Colonic mucosa (tissue), 4 donors: Measurements from ENCODE around the gene STXBP5L. TPM values are rescaled to one million over a fixed set of nuclear protein-coding genes. Genes with fewer than 3 reads are reported as not detected.
"Not testable (repeated sequence)": the region's sequence is repeated elsewhere in the genome, so short reads cannot be mapped to it uniquely, and the experiment has no call there.

Experiments
- DNase-seq: peaks from one replicate; pipeline ENCODE4 v3.0.0-alpha.2; 2020
- H3K27ac ChIP-seq: fragments of 200-600 bp; one replicate; pipeline ENCODE4 v1.8.0; 2021
- H3K27me3 ChIP-seq: fragments of 200-600 bp; one replicate; pipeline ENCODE4 v1.8.0; 2021
- H3K36me3 ChIP-seq: fragments of 200-600 bp; one replicate; pipeline ENCODE4 v1.8.0; 2021
- H3K4me1 ChIP-seq: fragments of 200-600 bp; one replicate; pipeline ENCODE4 v1.8.0; 2021; ENCODE audit warnings: mild to moderate bottlenecking
- H3K4me3 ChIP-seq: fragments of 200-600 bp; one replicate; pipeline ENCODE4 v1.8.0; 2021
- H3K9ac ChIP-seq, 2 donors: one replicate each; pipeline ENCODE4 v1.7.0; 2013; ENCODE audit warnings: control low read depth in 2 of 2, low read depth in 2 of 2, low read length in 2 of 2
- H3K9me3 ChIP-seq: fragments of 200-600 bp; one replicate; pipeline ENCODE4 v1.8.0; 2021
- CTCF ChIP-seq: fragments of 200-600 bp; IDR thresholded peaks from one replicate; pipeline ENCODE4 v1.8.0; 2022; ENCODE audit warnings: antibody characterized with exemption, mild to moderate bottlenecking
- intact Hi-C: fragments of 100-400 bp; cut with DNase I; formaldehyde crosslinking; loops from one replicate; pipeline ENCODE4 v1.14.1; 2022
- total RNA-seq, 2 donors: library from RNA; stranded (reverse); fragmentation: NEBNext Ultra II Directional in 1 of 2; extraction: Animal tissue kit (Norgen Biotek cat#: 25700) in 1 of 2; gene quantifications; one replicate each; pipeline ENCODE4 v1.2.1, GENCODE V29; 2021
- donor health status: healthy.
- donor health status: DM: no; HTN: no; CAD: no.
- donor health status: DM: no; HTN: no; CAD: no.

The STXBP5L gene
- total RNA-seq, 2 donors from 2014 or later = 0.22 to 0.74 TPM

- H3K4me3 ChIP-seq = no peak overlapping the region
- no peak for DNase-seq
- no peaks in the 10 kb centered on the region for H3K27me3 ChIP-seq
- no peak overlapping the region for H3K27ac ChIP-seq
- H3K36me3 ChIP-seq = no peaks in the 10 kb centered on the region
- H3K9me3 ChIP-seq = no peaks in the 10 kb centered on the region
- no peak for TF ChIP-seq CTCF
- no peaks in the 10 kb centered on the region for H3K4me1 ChIP-seq
- no peak overlapping the region for H3K9ac ChIP-seq
- intact Hi-C loops = no loop called here
Measured at GRCh38 chr3:121362035-121362734, 454.2 kb downstream of the STXBP5L start.

- H3K4me1 ChIP-seq, H3K9ac ChIP-seq, DNase-seq, H3K36me3 ChIP-seq, H3K9me3 ChIP-seq, H3K4me3 ChIP-seq, H3K27ac ChIP-seq, H3K27me3 ChIP-seq, intact Hi-C loops: not testable (repeated sequence)
Measured at GRCh38 chr3:121388308-121388707, 480.3 kb downstream of the STXBP5L start.

GRCh38 chr3:121395967-121396366, 488.0 kb downstream of the STXBP5L start:
- H3K27me3 ChIP-seq, H3K9ac ChIP-seq, DNase-seq, H3K4me1 ChIP-seq, H3K9me3 ChIP-seq, intact Hi-C loops, H3K36me3 ChIP-seq, H3K4me3 ChIP-seq, H3K27ac ChIP-seq: not testable (repeated sequence)

GRCh38 chr3:121398051-121398450, 490.0 kb downstream of the STXBP5L start:
- H3K9me3 ChIP-seq, H3K27ac ChIP-seq, H3K9ac ChIP-seq, H3K27me3 ChIP-seq, H3K36me3 ChIP-seq, DNase-seq, H3K4me3 ChIP-seq, intact Hi-C loops, H3K4me1 ChIP-seq: not testable (repeated sequence)

- no peak for TF ChIP-seq CTCF
- DNase-seq = no peak
- no peaks in the 10 kb centered on the region for H3K27me3 ChIP-seq
- no peaks in the 10 kb centered on the region for H3K36me3 ChIP-seq
- intact Hi-C loops = no loop called here
- no peak overlapping the region for H3K4me3 ChIP-seq
- H3K27ac ChIP-seq = no peak overlapping the region
- H3K9me3 ChIP-seq = no peaks in the 10 kb centered on the region
- H3K9ac ChIP-seq = no peak overlapping the region
- no peaks in the 10 kb centered on the region for H3K4me1 ChIP-seq
Measured at GRCh38 chr3:121399820-121400219, 491.8 kb downstream of the STXBP5L start.

GRCh38 chr3:121405631-121406030, 497.6 kb downstream of the STXBP5L start:
- Histone ChIP-seq H3K9me3 (no peaks in the 10 kb centered on the region), H3K27me3 (no peaks in the 10 kb centered on the region), H3K36me3 (no peaks in the 10 kb centered on the region), H3K4me1 (no peaks in the 10 kb centered on the region), H3K27ac (no peak overlapping the region), H3K9ac (no peak overlapping the region), H3K4me3 (no peak overlapping the region)
- DNase-seq = no peak
- no peak for TF ChIP-seq CTCF
- intact Hi-C loops = no loop called here

- Histone ChIP-seq H3K27me3 (no peaks in the 10 kb centered on the region), H3K4me1 (no peaks in the 10 kb centered on the region), H3K9ac (no peak overlapping the region), H3K36me3 (no peaks in the 10 kb centered on the region), H3K4me3 (no peak overlapping the region), H3K9me3 (no peaks in the 10 kb centered on the region), H3K27ac (no peak overlapping the region)
- intact Hi-C loops = no loop called here
- no peak for DNase-seq
- TF ChIP-seq CTCF = no peak
Measured at GRCh38 chr3:121411523-121411922, 503.5 kb downstream of the STXBP5L start.
